GM18951 (cell line): Measurements from ENCODE around the gene RPTOR.
"Not testable (repeated sequence)": the region's sequence is repeated elsewhere in the genome, so short reads cannot be mapped to it uniquely, and the experiment has no call there.

Experiments used
- POLR2A ChIP-seq: IDR thresholded peaks from 4 replicates; pipeline ENCODE4 v1.6.1; 2011; ENCODE audit warnings: mild to moderate bottlenecking; ENCODE audit not compliant: insufficient read length, insufficient read depth; ENCODE audit errors: extremely low read depth
- in situ Hi-C: fragments of 300-500 bp; cut with MboI; formaldehyde crosslinking; loops from one replicate; pipeline ENCODE4 v1.12.0; 2022; ENCODE audit warnings: low sequenced_read_pairs, mixed read lengths, inconsistent platforms; ENCODE audit not compliant: unreplicated experiment

RPTOR gene

GRCh38 chr17:80523054-80523744 is 21.4 kb upstream of the RPTOR start:
- TF ChIP-seq POLR2A: no peak
- in situ Hi-C loops: no loop called here

GRCh38 chr17:80523956-80524712 is 20.5 kb upstream of the RPTOR start:
- TF ChIP-seq POLR2A: no peak
- in situ Hi-C loops: no loop called here

- in situ Hi-C loops: no loop called here
- no peak for TF ChIP-seq POLR2A
These were observed 18.3 kb upstream of the RPTOR start for GRCh38 chr17:80526116-80526910.

GRCh38 chr17:80527016-80527645 is 17.5 kb upstream of the RPTOR start:
- no peak for TF ChIP-seq POLR2A
- in situ Hi-C loops: no loop called here

GRCh38 chr17:80528536-80528935 is 16.1 kb upstream of the RPTOR start:
- in situ Hi-C loops: no loop called here
- no peak for TF ChIP-seq POLR2A

GRCh38 chr17:80529104-80529903 is 15.3 kb upstream of the RPTOR start:
- in situ Hi-C loops: no loop called here
- TF ChIP-seq POLR2A: no peak

GRCh38 chr17:80529904-80530292 is 14.7 kb upstream of the RPTOR start:
- in situ Hi-C loops: no loop called here
- no peak for TF ChIP-seq POLR2A

- in situ Hi-C loops: no loop called here
- no peak for TF ChIP-seq POLR2A
These were observed 13.2 kb upstream of the RPTOR start for GRCh38 chr17:80531400-80531799.

- in situ Hi-C loops: not testable (repeated sequence)
These were observed 7.3 kb upstream of the RPTOR start for GRCh38 chr17:80537386-80537785.

GRCh38 chr17:80538484-80538883 is 6.2 kb upstream of the RPTOR start:
- in situ Hi-C loops: no loop called here
- TF ChIP-seq POLR2A: no peak

- TF ChIP-seq POLR2A: no peak
- in situ Hi-C loops: no loop called here
These were observed 5.5 kb upstream of the RPTOR start for GRCh38 chr17:80539022-80539641.

GRCh38 chr17:80545499-80545826 is 825 bp downstream of the RPTOR start:
- no peak for TF ChIP-seq POLR2A
- in situ Hi-C loops: no loop called here
